GM23248 (cell line): ENCODE data around the gene GOLGA7B. TPM values are rescaled to one million over a fixed set of nuclear protein-coding genes. Genes with fewer than 3 reads are reported as not detected.

ENCODE experiments used
- DNase-seq: peaks from one replicate; pipeline ENCODE4 v3.0.0-alpha.2; 2015
- H2AFZ ChIP-seq: fragments of 200-600 bp; sonication (generic); 2 replicates; pipeline ENCODE4 v1.6.1; 2016; ENCODE audit warnings: antibody characterized with exemption
- H3F3A ChIP-seq: fragments of 200-600 bp; sonication (generic); 2 replicates; pipeline ENCODE4 v1.6.1; 2016; ENCODE audit warnings: mild to moderate bottlenecking, antibody characterized with exemption, mixed run types; ENCODE audit not compliant: insufficient read depth
- H3K27ac ChIP-seq: fragments of 200-600 bp; sonication (generic); 2 replicates; pipeline ENCODE4 v1.5.1; 2016; ENCODE audit warnings: mild to moderate bottlenecking
- H3K27me3 ChIP-seq: fragments of 200-600 bp; sonication (generic); replicated peaks from 2 replicates; pipeline ENCODE4 v1.6.1; 2016; ENCODE audit warnings: mild to moderate bottlenecking; ENCODE audit not compliant: insufficient read depth
- H3K36me3 ChIP-seq: fragments of 200-600 bp; sonication (generic); 2 replicates; pipeline ENCODE4 v1.6.1; 2016; ENCODE audit warnings: low read depth, mild to moderate bottlenecking
- H3K4me1 ChIP-seq: fragments of 200-600 bp; sonication (generic); 2 replicates; pipeline ENCODE4 v1.6.1; 2016; ENCODE audit warnings: mild to moderate bottlenecking; ENCODE audit not compliant: insufficient read depth
- H3K4me2 ChIP-seq: fragments of 200-600 bp; sonication (generic); one replicate; pipeline ENCODE4 v1.6.1; 2016; ENCODE audit warnings: mild to moderate bottlenecking; ENCODE audit not compliant: unreplicated experiment
- H3K4me3 ChIP-seq: fragments of 200-600 bp; sonication (generic); 2 replicates; pipeline ENCODE4 v1.5.1; 2016; ENCODE audit warnings: mild to moderate bottlenecking
- H3K79me2 ChIP-seq: fragments of 200-600 bp; sonication (generic); 2 replicates; pipeline ENCODE4 v1.6.1; 2016; ENCODE audit warnings: mild to moderate bottlenecking; ENCODE audit not compliant: insufficient read depth
- H3K9ac ChIP-seq: fragments of 200-600 bp; sonication (generic); 2 replicates; pipeline ENCODE4 v1.6.1; 2016; ENCODE audit warnings: mild to moderate bottlenecking
- H3K9me2 ChIP-seq: fragments of 200-600 bp; sonication (generic); 2 replicates; pipeline ENCODE4 v1.6.1; 2016; ENCODE audit warnings: mixed run types, mild to moderate bottlenecking, moderate library complexity; ENCODE audit not compliant: insufficient read depth
- H3K9me3 ChIP-seq: fragments of 200-600 bp; sonication (generic); one replicate; pipeline ENCODE4 v1.6.1; 2017; ENCODE audit warnings: low read depth
- H4K20me1 ChIP-seq: fragments of 200-600 bp; sonication (generic); 2 replicates; pipeline ENCODE4 v1.6.0; 2016; ENCODE audit not compliant: insufficient read depth
- EZH2 ChIP-seq: fragments of 200-600 bp; sonication (generic); IDR thresholded peaks from 2 replicates; pipeline ENCODE4 v1.6.1; 2018; ENCODE audit warnings: antibody characterized with exemption, mild to moderate bottlenecking; ENCODE audit not compliant: insufficient read depth, poor library complexity, severe bottlenecking
- EZH2phosphoT487 ChIP-seq: fragments of 200-600 bp; sonication (generic); IDR thresholded peaks from 2 replicates; pipeline ENCODE4 v1.6.1; 2018; ENCODE audit warnings: antibody characterized with exemption, moderate library complexity, mild to moderate bottlenecking, low read depth; ENCODE audit not compliant: insufficient read depth
- WGBS, 2 experiments: methylation state at CpG; one replicate each; pipeline ENCODE4 v1.1.6; 2015 to 2017; ENCODE audit warnings: low lambda C conversion rate in 2 of 2, low coverage in 1 of 2; ENCODE audit errors: missing lambda C conversion rate in 2 of 2; 5-methylcytosine and 5-hydroxymethylcytosine counted together
- in situ Hi-C: fragments of 300-500 bp; cut with MboI; formaldehyde crosslinking; loops from 2 replicates; pipeline ENCODE4 v1.15.0; 2020
- polyA plus RNA-seq: library from polyadenylated mRNA; unstranded; fragments of >200 nt; fragmentation: Nextera tagmentation; extraction: Ambion mirVana; gene quantifications from 2 replicates; pipeline ENCODE4 v1.2.1, GENCODE V29; 2016
- total RNA-seq: library from RNA; depleted of rRNA; stranded (reverse); fragments of >200 nt; shearing (Covaris generic); gene quantifications from 2 replicates; pipeline ENCODE4 v1.2.3, GENCODE V29; 2014

GOLGA7B gene
- total and polyA plus RNA-seq, 2 experiments from 2014 or later = not detected

DNA sequence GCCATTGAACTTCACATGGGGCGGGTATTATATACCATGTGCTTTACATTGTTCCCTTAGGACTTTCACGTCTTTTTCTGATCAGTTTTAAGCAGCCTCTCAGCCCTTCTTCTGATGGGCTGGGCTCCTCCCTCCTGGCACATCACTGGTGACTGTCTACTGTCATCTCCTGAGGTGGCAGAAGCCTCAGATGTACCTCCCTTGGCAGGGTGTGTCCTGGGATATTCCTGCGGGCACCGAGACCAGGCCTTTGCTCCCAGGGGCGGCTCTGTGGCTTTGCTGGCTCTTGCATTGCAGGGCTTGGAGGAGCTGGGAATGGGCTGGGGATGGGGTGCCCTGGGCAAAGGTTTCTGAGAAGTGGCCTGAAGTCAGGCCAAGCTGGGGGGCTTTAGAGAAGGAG is 34.6 kb upstream of the GOLGA7B start:
- H3K4me3 ChIP-seq = no peak overlapping the region
- H3F3A ChIP-seq = no peaks in the 10 kb centered on the region
- no peak for DNase-seq
- no peak overlapping the region for H3K4me2 ChIP-seq
- 65 to 66% methylated on average over 5 of the region's 5 CpGs for WGBS, 2 experiments
- no peak overlapping the region for H2AFZ ChIP-seq
- H4K20me1 ChIP-seq = no peaks in the 10 kb centered on the region
- H3K27me3 ChIP-seq = peaks cover 34% of the 10 kb centered on the region
- no peaks in the 10 kb centered on the region for H3K36me3 ChIP-seq
- H3K4me1 ChIP-seq = no peaks in the 10 kb centered on the region
- no peaks in the 10 kb centered on the region for H3K79me2 ChIP-seq
- no peak overlapping the region for H3K9ac ChIP-seq
- TF ChIP-seq EZH2phosphoT487 (no peak), EZH2 (no peak)
- no peaks in the 10 kb centered on the region for H3K9me3 ChIP-seq
- in situ Hi-C loops = no loop called here
- no peaks in the 10 kb centered on the region for H3K9me2 ChIP-seq
- H3K27ac ChIP-seq = no peak overlapping the region

DNA sequence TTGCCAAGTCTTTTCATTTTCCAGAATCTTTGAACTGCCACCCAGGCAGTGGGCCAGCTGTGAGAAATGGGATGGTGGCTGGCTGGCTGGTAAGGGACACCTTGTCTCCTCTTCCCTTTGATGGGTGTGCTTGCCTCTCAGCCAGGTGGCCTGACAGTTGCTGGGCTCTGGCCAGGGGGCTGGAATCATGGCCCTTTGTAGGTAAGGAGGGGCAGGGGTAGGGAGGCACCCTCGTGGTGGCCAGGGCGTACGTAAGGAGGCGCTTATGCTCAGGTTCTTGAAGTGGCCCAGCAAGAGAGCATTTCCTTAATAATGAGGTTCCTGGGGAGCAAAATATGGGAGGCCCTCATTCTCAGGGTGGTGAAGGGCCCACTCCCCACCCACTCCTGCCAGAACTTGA is 33.0 kb upstream of the GOLGA7B start:
- WGBS, 2 experiments = 36 to 46% methylated on average over 4 of the region's 4 CpGs
- no peak for TF ChIP-seq EZH2
- no peak for TF ChIP-seq EZH2phosphoT487
- Histone ChIP-seq H3K27me3 (peaks cover 32% of the 10 kb centered on the region), H3K9ac (no peak overlapping the region), H2AFZ (no peak overlapping the region), H3K4me2 (no peak overlapping the region), H3K9me2 (no peaks in the 10 kb centered on the region), H3K36me3 (no peaks in the 10 kb centered on the region), H3K4me3 (no peak overlapping the region), H4K20me1 (no peaks in the 10 kb centered on the region), H3K4me1 (no peaks in the 10 kb centered on the region), H3K27ac (no peak overlapping the region), H3K79me2 (no peaks in the 10 kb centered on the region), H3K9me3 (no peaks in the 10 kb centered on the region), H3F3A (no peaks in the 10 kb centered on the region)
- in situ Hi-C loops = no loop called here
- DNase-seq = no peak

DNA sequence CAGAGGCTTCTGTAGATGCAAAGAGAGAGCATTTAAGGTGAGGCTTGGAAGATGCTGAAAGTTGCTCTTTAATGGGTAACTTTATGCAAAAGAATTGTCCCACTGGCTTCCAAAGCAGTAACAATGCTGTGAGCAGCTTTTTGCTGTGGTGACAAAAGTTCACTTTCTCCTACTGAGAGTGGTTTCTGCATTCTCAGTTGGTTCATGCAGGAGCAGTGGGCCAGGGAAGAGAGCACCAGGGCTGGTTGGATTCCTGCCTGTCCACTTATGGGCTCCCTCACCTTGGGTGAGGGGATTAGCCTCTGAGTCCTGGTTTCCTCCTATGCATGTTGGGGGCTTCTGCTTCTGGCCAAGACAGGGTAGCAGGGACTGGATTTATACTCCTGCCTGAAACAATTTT is 31.1 kb upstream of the GOLGA7B start:
- H3K36me3 ChIP-seq = no peaks in the 10 kb centered on the region
- no peaks in the 10 kb centered on the region for H3K9me2 ChIP-seq
- no peak for DNase-seq
- in situ Hi-C loops = no loop called here
- H3K4me3 ChIP-seq = no peak overlapping the region
- no peaks in the 10 kb centered on the region for H3F3A ChIP-seq
- H3K79me2 ChIP-seq = no peaks in the 10 kb centered on the region
- no peaks in the 10 kb centered on the region for H3K4me1 ChIP-seq
- no peaks in the 10 kb centered on the region for H3K9me3 ChIP-seq
- H3K27ac ChIP-seq = no peak overlapping the region
- H4K20me1 ChIP-seq = no peaks in the 10 kb centered on the region
- peaks cover 13% of the 10 kb centered on the region for H3K27me3 ChIP-seq
- H2AFZ ChIP-seq = no peak overlapping the region
- no peak overlapping the region for H3K9ac ChIP-seq
- TF ChIP-seq EZH2phosphoT487 (no peak), EZH2 (no peak)
- H3K4me2 ChIP-seq = no peak overlapping the region

DNA sequence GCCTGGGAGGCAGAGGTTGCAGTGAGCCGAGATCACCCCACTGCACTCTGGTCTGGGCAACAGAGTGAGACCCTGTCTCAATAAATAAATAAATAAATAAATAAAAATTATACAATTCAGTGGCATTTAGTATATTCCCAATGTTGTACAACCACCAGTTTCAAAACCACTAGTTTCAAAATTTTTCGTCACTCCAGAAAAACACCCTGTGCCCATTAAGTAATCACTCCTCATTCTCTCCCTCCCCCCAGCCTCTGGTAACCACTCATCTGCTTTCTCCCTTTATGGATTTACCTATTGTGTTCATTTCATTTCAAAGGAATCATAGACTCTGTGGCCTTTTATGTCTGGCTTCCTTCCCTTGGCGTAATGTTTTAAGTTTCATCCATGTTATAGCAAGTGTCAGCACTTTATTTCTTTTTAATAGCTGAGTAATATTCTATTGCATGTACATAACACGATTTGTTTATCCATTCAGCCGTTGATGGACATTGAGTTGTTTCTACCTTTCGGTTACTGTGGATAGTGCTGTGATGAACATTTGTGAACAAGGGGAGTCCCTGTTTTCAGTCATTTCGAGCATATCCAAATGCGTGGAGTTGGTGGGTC is 29.4 kb upstream of the GOLGA7B start:
- no peak for DNase-seq
- Histone ChIP-seq H3K9me2 (no peaks in the 10 kb centered on the region), H3K4me1 (no peaks in the 10 kb centered on the region), H3K36me3 (no peaks in the 10 kb centered on the region), H3K4me2 (no peak overlapping the region), H3F3A (no peaks in the 10 kb centered on the region), H2AFZ (no peak overlapping the region), H3K4me3 (no peak overlapping the region), H4K20me1 (no peaks in the 10 kb centered on the region), H3K9me3 (no peaks in the 10 kb centered on the region), H3K79me2 (no peaks in the 10 kb centered on the region), H3K27ac (no peak overlapping the region), H3K9ac (no peak overlapping the region), H3K27me3 (peaks cover 10% of the 10 kb centered on the region)
- in situ Hi-C loops = no loop called here
- 72 to 75% methylated on average over 8 of the region's 8 CpGs for WGBS, 2 experiments
- TF ChIP-seq EZH2phosphoT487 (no peak), EZH2 (no peak)

DNA sequence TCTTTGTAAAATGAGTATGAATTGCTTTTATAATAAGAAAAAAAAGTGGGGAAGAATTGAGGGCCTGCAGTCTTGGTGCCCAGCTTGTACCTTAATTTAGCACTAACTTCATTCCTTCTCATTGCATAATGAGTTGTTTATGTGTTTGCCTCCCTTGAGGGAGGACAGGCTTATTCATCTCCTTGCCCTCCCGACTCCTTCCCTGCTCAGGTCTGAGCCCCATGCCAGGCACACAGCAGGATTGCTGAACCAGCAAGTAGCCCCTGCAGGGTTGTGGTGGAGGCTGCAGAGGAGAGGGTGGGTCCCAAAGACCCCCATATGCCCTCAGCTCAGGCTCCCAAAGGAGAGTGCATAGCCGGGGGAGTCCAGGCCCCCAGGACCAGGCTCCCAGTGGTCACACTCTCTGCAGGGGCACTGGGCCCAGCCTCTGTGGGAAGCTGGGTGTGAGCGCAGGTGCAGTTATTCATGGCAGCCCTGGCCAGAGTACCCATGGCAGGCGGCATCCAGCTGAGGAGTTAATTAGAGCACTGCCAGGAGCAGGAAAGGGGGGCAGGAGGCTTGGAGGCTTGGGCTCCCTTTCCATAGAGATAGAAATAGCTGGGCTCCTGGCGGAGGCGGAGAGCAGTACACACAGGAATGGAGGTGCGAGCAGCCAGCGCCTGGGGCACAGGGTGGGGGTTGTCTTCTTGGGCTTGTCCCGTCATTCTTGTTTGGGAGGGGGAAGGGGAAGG is 28.2 kb upstream of the GOLGA7B start:
- Histone ChIP-seq H3K4me3 (no peak overlapping the region), H4K20me1 (no peaks in the 10 kb centered on the region), H3K36me3 (no peaks in the 10 kb centered on the region), H3K4me1 (no peaks in the 10 kb centered on the region), H3F3A (no peaks in the 10 kb centered on the region), H3K9ac (no peak overlapping the region), H2AFZ (no peak overlapping the region), H3K4me2 (no peak overlapping the region), H3K9me2 (no peaks in the 10 kb centered on the region), H3K27me3 (peaks cover 10% of the 10 kb centered on the region), H3K79me2 (no peaks in the 10 kb centered on the region), H3K9me3 (no peaks in the 10 kb centered on the region), H3K27ac (no peak overlapping the region)
- in situ Hi-C loops = no loop called here
- WGBS, 2 experiments = 39 to 44% methylated on average over 8 to 9 of the region's 9 CpGs
- DNase-seq = no peak
- TF ChIP-seq EZH2 (no peak), EZH2phosphoT487 (no peak)
